Sigmoid colon (tissue), 3 donors: Measurements from ENCODE around the gene FBXO5.

Experiments used
- POLR2A ChIP-seq, 2 donors: fragments of 450-650 bp; IDR thresholded peaks; one replicate each; pipeline ENCODE4 v1.6.1; 2016; ENCODE audit warnings: antibody characterized with exemption in 2 of 2, mild to moderate bottlenecking in 2 of 2, moderate library complexity in 2 of 2
- TF ChIP-seq, protein P1 (sequence below), 4 experiments: fragments of 450-650 bp in 3 of 4; fragments of 200-600 bp in 1 of 4; IDR thresholded peaks; one replicate each; pipeline ENCODE4 v1.5.1; 2016 to 2019; ENCODE audit warnings: antibody characterized with exemption in 4 of 4, mild to moderate bottlenecking in 3 of 4, moderate library complexity in 2 of 4

DNA sequence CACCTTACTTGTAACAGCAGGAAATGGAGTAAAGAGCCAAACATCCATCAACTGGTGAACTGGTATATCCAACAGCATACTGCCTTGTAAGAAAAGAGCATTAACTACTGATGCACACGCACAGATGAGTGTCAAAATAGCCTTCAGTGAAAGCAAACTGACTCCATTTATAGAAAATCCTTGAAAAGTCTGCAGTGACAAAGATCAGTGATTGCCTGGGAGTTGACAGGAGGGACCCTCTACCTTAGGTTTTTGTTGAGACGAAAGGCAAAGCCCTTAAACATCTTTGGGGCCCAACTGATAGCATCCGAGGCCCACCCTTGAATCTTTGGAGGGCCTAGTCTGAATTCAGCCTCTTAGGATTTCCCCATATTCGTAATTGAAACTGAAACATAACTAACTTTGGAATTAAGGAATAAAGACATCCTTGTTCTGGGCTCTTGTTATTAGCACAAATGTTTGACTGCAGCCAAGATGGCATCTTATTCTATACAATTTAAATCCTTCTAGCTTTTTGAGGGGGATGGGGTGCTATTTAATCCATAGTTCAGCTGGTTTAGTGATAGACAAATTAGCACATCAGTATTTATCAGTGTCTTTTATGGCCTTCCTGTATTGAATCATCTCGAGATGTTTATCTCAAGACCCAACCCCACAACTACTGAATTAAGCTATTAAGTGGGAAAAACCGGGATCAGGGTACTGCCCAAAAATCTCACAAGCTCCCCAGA, 13.0 kb downstream of the FBXO5 start:
- TF ChIP-seq POLR2A (IDR thresholded peaks at IDR 0.05), result no peak
- TF ChIP-seq, protein P1, sequence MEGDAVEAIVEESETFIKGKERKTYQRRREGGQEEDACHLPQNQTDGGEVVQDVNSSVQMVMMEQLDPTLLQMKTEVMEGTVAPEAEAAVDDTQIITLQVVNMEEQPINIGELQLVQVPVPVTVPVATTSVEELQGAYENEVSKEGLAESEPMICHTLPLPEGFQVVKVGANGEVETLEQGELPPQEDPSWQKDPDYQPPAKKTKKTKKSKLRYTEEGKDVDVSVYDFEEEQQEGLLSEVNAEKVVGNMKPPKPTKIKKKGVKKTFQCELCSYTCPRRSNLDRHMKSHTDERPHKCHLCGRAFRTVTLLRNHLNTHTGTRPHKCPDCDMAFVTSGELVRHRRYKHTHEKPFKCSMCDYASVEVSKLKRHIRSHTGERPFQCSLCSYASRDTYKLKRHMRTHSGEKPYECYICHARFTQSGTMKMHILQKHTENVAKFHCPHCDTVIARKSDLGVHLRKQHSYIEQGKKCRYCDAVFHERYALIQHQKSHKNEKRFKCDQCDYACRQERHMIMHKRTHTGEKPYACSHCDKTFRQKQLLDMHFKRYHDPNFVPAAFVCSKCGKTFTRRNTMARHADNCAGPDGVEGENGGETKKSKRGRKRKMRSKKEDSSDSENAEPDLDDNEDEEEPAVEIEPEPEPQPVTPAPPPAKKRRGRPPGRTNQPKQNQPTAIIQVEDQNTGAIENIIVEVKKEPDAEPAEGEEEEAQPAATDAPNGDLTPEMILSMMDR (IDR thresholded peaks at IDR 0.05), result no peak
